Measurements from ENCODE around the gene BFSP1. TPM values are rescaled to one million over a fixed set of nuclear protein-coding genes. Genes with fewer than 3 reads are reported as not detected.

Gene BFSP1
- total and polyA plus RNA-seq, 2 donors from 2014 or later: 1.3 to 2.1 TPM

DNA sequence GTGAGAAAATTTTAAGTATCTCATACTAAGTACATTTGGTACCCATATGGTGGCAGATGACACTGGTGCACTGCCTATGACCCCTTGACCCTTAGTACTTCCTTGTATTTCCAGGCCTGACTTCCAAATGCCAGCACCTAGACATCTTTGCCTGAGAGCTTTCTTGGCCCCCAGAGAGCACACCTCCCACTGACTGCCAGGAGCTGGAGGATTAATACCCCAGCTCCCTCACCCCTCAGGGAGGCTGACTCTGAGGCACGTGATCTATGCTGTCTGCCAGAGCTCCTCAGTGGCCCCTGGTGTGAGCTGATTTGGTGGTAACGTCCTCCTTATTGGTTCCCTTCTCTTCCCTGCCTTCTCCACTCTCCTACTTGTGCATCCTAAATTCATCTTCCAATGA is 38.0 kb downstream of the BFSP1 start:
- H3K27me3 ChIP-seq (ENCODE audit: control insufficient read depth, insufficient read depth, low read length): no peaks in the 10 kb centered on the region

DNA sequence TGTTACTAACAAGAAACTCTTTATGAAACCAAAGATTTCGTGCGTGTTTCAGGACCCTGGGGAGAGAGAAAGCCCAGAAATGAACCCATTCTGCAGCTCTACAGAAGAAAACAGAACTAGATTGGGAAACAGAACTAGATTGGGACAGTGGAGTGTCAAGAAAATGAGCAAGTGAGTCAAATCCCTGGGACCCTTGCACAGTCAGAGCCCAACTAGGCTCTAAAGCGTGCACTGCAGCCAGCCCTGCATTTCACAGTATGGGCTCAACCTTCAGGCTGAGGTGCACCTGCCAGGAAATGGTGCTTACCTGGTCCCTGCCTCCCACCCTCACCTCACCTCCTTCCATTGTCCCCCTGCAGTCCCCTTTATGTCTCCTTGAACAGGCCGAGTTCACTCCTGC is 39.7 kb downstream of the BFSP1 start:
- Histone ChIP-seq H3K9ac (ENCODE audit: low read length in 3 of 3) (no peak overlapping the region), H3K27me3 (ENCODE audit: control insufficient read depth, insufficient read depth, low read length) (no peaks in the 10 kb centered on the region), H3K4me3 (ENCODE audit: low read length in 3 of 3) (no peak overlapping the region), H3K4me1 (ENCODE audit: control insufficient read depth in 2 of 3, insufficient read depth in 2 of 3, low read depth in 1 of 3, low read length in 3 of 3) (no peaks in the 10 kb centered on the region), H3K27ac (ENCODE audit: low read depth in 2 of 2, low read length in 2 of 2) (no peak overlapping the region), H3K36me3 (ENCODE audit: control insufficient read depth in 2 of 3, insufficient read depth in 3 of 3, low read length in 3 of 3) (no peaks in the 10 kb centered on the region), H3K9me3 (ENCODE audit: control insufficient read depth in 2 of 3, insufficient read depth in 1 of 3, low read length in 3 of 3) (no peaks in the 10 kb centered on the region)
- FAIRE-seq (no peak), DNase-seq (peak in 1 of 5 donors; percentile 1)
- TF ChIP-seq CTCF (IDR thresholded peaks at IDR 0.05; ENCODE audit: borderline replicate concordance, extremely low read depth, insufficient read depth): no peak
- intact Hi-C loops (cut with DNase I): no loop called here

More for the DNA sequence above, 38.0 kb downstream of the BFSP1 start:
- Histone ChIP-seq H3K36me3 (ENCODE audit: control insufficient read depth in 2 of 3, insufficient read depth in 3 of 3, low read length in 3 of 3) (no peaks in the 10 kb centered on the region), H3K9me3 (ENCODE audit: control insufficient read depth in 2 of 3, insufficient read depth in 1 of 3, low read length in 3 of 3) (no peaks in the 10 kb centered on the region), H3K4me1 (ENCODE audit: control insufficient read depth in 2 of 3, insufficient read depth in 2 of 3, low read depth in 1 of 3, low read length in 3 of 3) (no peaks in the 10 kb centered on the region), H3K4me3 (ENCODE audit: low read length in 3 of 3) (no peak overlapping the region), H3K27ac (ENCODE audit: low read depth in 2 of 2, low read length in 2 of 2) (no peak overlapping the region), H3K9ac (ENCODE audit: low read length in 3 of 3) (no peak overlapping the region)
- DNase-seq (no peak), FAIRE-seq (no peak)
- intact Hi-C loops (cut with DNase I): no loop called here
- TF ChIP-seq CTCF (IDR thresholded peaks at IDR 0.05; ENCODE audit: borderline replicate concordance, extremely low read depth, insufficient read depth): no peak

- intact Hi-C loops (cut with DNase I): no loop called here
- H3K27ac ChIP-seq (ENCODE audit: low read depth in 2 of 2, low read length in 2 of 2): no peak overlapping the region
- H3K9ac ChIP-seq (ENCODE audit: low read length in 3 of 3): no peak overlapping the region
- no peak for TF ChIP-seq CTCF (IDR thresholded peaks at IDR 0.05; ENCODE audit: borderline replicate concordance, extremely low read depth, insufficient read depth)
- H3K4me1 ChIP-seq (ENCODE audit: control insufficient read depth in 2 of 3, insufficient read depth in 2 of 3, low read depth in 1 of 3, low read length in 3 of 3): no peaks in the 10 kb centered on the region
- no peaks in the 10 kb centered on the region for H3K27me3 ChIP-seq (ENCODE audit: control insufficient read depth, insufficient read depth, low read length)
- H3K36me3 ChIP-seq (ENCODE audit: control insufficient read depth in 2 of 3, insufficient read depth in 3 of 3, low read length in 3 of 3): no peaks in the 10 kb centered on the region
- H3K9me3 ChIP-seq (ENCODE audit: control insufficient read depth in 2 of 3, insufficient read depth in 1 of 3, low read length in 3 of 3): no peaks in the 10 kb centered on the region
- no peak overlapping the region for H3K4me3 ChIP-seq (ENCODE audit: low read length in 3 of 3)
- DNase-seq (peak in 1 of 5 donors; percentile 9), FAIRE-seq (no peak)
These were observed 40.1 kb downstream of the BFSP1 start for GRCh38 chr20:17491041-17491440.

DNA sequence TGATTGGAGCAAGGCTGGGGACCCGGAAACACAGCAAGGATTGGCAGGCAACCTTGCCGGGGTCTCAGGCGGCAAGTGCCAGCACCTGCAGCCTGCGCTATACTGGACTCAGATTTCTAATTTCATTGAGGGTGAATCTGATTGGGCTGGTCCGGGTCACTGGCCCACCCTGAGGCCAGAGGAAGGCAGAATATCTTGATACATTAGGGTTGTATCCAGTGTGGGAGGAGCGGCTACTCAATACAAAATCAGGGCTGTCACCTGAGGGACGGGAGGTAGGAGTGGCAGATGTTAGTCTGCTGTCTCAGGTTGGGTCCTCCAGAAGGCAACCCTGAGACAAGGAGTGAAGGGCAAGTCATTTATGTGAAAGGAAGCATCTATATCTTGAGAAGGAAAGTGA is 40.7 kb downstream of the BFSP1 start:
- Histone ChIP-seq H3K4me3 (ENCODE audit: low read length in 3 of 3) (no peak overlapping the region), H3K27me3 (ENCODE audit: control insufficient read depth, insufficient read depth, low read length) (no peaks in the 10 kb centered on the region), H3K9me3 (ENCODE audit: control insufficient read depth in 2 of 3, insufficient read depth in 1 of 3, low read length in 3 of 3) (no peaks in the 10 kb centered on the region), H3K4me1 (ENCODE audit: control insufficient read depth in 2 of 3, insufficient read depth in 2 of 3, low read depth in 1 of 3, low read length in 3 of 3) (no peaks in the 10 kb centered on the region), H3K27ac (ENCODE audit: low read depth in 2 of 2, low read length in 2 of 2) (no peak overlapping the region), H3K36me3 (ENCODE audit: control insufficient read depth in 2 of 3, insufficient read depth in 3 of 3, low read length in 3 of 3) (no peaks in the 10 kb centered on the region), H3K9ac (ENCODE audit: low read length in 3 of 3) (no peak overlapping the region)
- no peak for FAIRE-seq
- TF ChIP-seq CTCF (IDR thresholded peaks at IDR 0.05; ENCODE audit: borderline replicate concordance, extremely low read depth, insufficient read depth): no peak
- peak in 1 of 5 donors; percentile 4 for DNase-seq
- intact Hi-C loops (cut with DNase I): no loop called here

All from kidney (tissue), 14 donors.